Muscle layer of duodenum (tissue), 2 donors: ENCODE data around the gene FMNL2.

Experiments
- H3K27ac ChIP-seq: one replicate; pipeline ENCODE4 v1.7.0; 2013; ENCODE audit warnings: mild to moderate bottlenecking, low read length
- H3K27me3 ChIP-seq: one replicate; pipeline ENCODE4 v1.7.0; 2013; ENCODE audit warnings: low read depth, mild to moderate bottlenecking, control low read depth, low read length
- H3K36me3 ChIP-seq, 2 donors: one replicate each; pipeline ENCODE4 v1.7.0; 2013; ENCODE audit warnings: low read length in 2 of 2, control low read depth in 1 of 2, mild to moderate bottlenecking in 1 of 2; ENCODE audit not compliant: insufficient read depth in 2 of 2, control insufficient read depth in 1 of 2
- H3K4me1 ChIP-seq, 2 donors: one replicate each; pipeline ENCODE4 v1.7.0; 2013; ENCODE audit warnings: low read length in 2 of 2, mild to moderate bottlenecking in 2 of 2, control low read depth in 1 of 2, moderate library complexity in 1 of 2; ENCODE audit not compliant: insufficient read depth in 2 of 2, control insufficient read depth in 1 of 2
- H3K4me3 ChIP-seq, 2 donors: one replicate each; pipeline ENCODE4 v1.7.0; 2013; ENCODE audit warnings: low read length in 2 of 2, low read depth in 1 of 2, mild to moderate bottlenecking in 1 of 2
- H3K9me3 ChIP-seq, 2 donors: one replicate each; pipeline ENCODE4 v1.7.0; 2013; ENCODE audit warnings: low read length in 2 of 2, control low read depth in 1 of 2, mild to moderate bottlenecking in 1 of 2; ENCODE audit not compliant: control insufficient read depth in 1 of 2
- donor health status: healthy.

FMNL2 gene

GRCh38 chr2:152543717-152544116, 208.7 kb downstream of the FMNL2 start:
- H3K27ac ChIP-seq: no peak overlapping the region
- peaks cover 0 to 29% of the 10 kb centered on the region in 2 donors for H3K4me1 ChIP-seq

GRCh38 chr2:152544638-152545037, 209.7 kb downstream of the FMNL2 start:
- H3K9me3 ChIP-seq: no peaks in the 10 kb centered on the region
- no peaks in the 10 kb centered on the region for H3K36me3 ChIP-seq
- H3K27ac ChIP-seq: no peak overlapping the region
- H3K4me3 ChIP-seq: no peak overlapping the region
- H3K4me1 ChIP-seq: peaks cover 0 to 29% of the 10 kb centered on the region in 2 donors
- no peaks in the 10 kb centered on the region for H3K27me3 ChIP-seq

More at GRCh38 chr2:152543717-152544116, 208.7 kb downstream of the FMNL2 start:
- Histone ChIP-seq H3K9me3 (no peaks in the 10 kb centered on the region), H3K27me3 (no peaks in the 10 kb centered on the region), H3K36me3 (no peaks in the 10 kb centered on the region), H3K4me3 (no peak overlapping the region)

GRCh38 chr2:152546230-152546837, 211.4 kb downstream of the FMNL2 start:
- Histone ChIP-seq H3K27me3 (no peaks in the 10 kb centered on the region), H3K9me3 (no peaks in the 10 kb centered on the region), H3K4me1 (peaks cover 0 to 29% of the 10 kb centered on the region in 2 donors), H3K4me3 (no peak overlapping the region), H3K36me3 (no peaks in the 10 kb centered on the region), H3K27ac (no peak overlapping the region)

- Histone ChIP-seq H3K27me3 (no peaks in the 10 kb centered on the region), H3K36me3 (no peaks in the 10 kb centered on the region), H3K9me3 (no peaks in the 10 kb centered on the region), H3K27ac (no peak overlapping the region), H3K4me1 (peaks cover 0 to 12% of the 10 kb centered on the region in 2 donors), H3K4me3 (no peak overlapping the region)
These were observed 213.3 kb downstream of the FMNL2 start for GRCh38 chr2:152548111-152548875.

- Histone ChIP-seq H3K4me1 (peaks cover 0 to 8% of the 10 kb centered on the region in 2 donors), H3K9me3 (no peaks in the 10 kb centered on the region), H3K27ac (no peak overlapping the region), H3K4me3 (no peak overlapping the region), H3K36me3 (no peaks in the 10 kb centered on the region), H3K27me3 (no peaks in the 10 kb centered on the region)
These were observed 214.0 kb downstream of the FMNL2 start for GRCh38 chr2:152548996-152549395.

GRCh38 chr2:152549423-152549822, 214.4 kb downstream of the FMNL2 start:
- Histone ChIP-seq H3K27me3 (no peaks in the 10 kb centered on the region), H3K36me3 (no peaks in the 10 kb centered on the region), H3K9me3 (no peaks in the 10 kb centered on the region), H3K27ac (no peak overlapping the region), H3K4me1 (peaks cover 0 to 8% of the 10 kb centered on the region in 2 donors), H3K4me3 (no peak overlapping the region)

GRCh38 chr2:152550386-152550785, 215.4 kb downstream of the FMNL2 start:
- Histone ChIP-seq H3K9me3 (no peaks in the 10 kb centered on the region), H3K4me3 (no peak overlapping the region), H3K27ac (no peak overlapping the region), H3K36me3 (no peaks in the 10 kb centered on the region), H3K4me1 (peaks cover 0 to 3% of the 10 kb centered on the region in 2 donors), H3K27me3 (no peaks in the 10 kb centered on the region)

GRCh38 chr2:152552888-152553287, 217.9 kb downstream of the FMNL2 start:
- no peaks in the 10 kb centered on the region for H3K27me3 ChIP-seq
- H3K4me1 ChIP-seq: peaks cover 0 to 3% of the 10 kb centered on the region in 2 donors
- no peaks in the 10 kb centered on the region for H3K36me3 ChIP-seq
- H3K27ac ChIP-seq: no peak overlapping the region
- H3K9me3 ChIP-seq: no peaks in the 10 kb centered on the region
- H3K4me3 ChIP-seq: no peak overlapping the region

GRCh38 chr2:152553518-152553917, 218.5 kb downstream of the FMNL2 start:
- no peaks in the 10 kb centered on the region for H3K4me1 ChIP-seq
- no peaks in the 10 kb centered on the region for H3K36me3 ChIP-seq
- H3K27me3 ChIP-seq: no peaks in the 10 kb centered on the region
- no peak overlapping the region for H3K4me3 ChIP-seq
- H3K9me3 ChIP-seq: no peaks in the 10 kb centered on the region
- H3K27ac ChIP-seq: no peak overlapping the region

GRCh38 chr2:152555048-152555447, 220.1 kb downstream of the FMNL2 start:
- Histone ChIP-seq H3K4me1 (no peaks in the 10 kb centered on the region), H3K36me3 (no peaks in the 10 kb centered on the region), H3K27ac (no peak overlapping the region), H3K4me3 (no peak overlapping the region), H3K27me3 (no peaks in the 10 kb centered on the region), H3K9me3 (no peaks in the 10 kb centered on the region)

- no peaks in the 10 kb centered on the region for H3K4me1 ChIP-seq
- H3K36me3 ChIP-seq: no peaks in the 10 kb centered on the region
- no peak overlapping the region for H3K4me3 ChIP-seq
- H3K9me3 ChIP-seq: no peaks in the 10 kb centered on the region
- no peaks in the 10 kb centered on the region for H3K27me3 ChIP-seq
- no peak overlapping the region for H3K27ac ChIP-seq
These were observed 221.5 kb downstream of the FMNL2 start for GRCh38 chr2:152556506-152556905.
